ENCODE data around the gene CELF2.

CELF2 gene

GRCh38 chr10:11224321-11224720 is 206.6 kb downstream of the CELF2 start:
- no peak for TF ChIP-seq CTCF (IDR thresholded peaks at IDR 0.05)

DNA sequence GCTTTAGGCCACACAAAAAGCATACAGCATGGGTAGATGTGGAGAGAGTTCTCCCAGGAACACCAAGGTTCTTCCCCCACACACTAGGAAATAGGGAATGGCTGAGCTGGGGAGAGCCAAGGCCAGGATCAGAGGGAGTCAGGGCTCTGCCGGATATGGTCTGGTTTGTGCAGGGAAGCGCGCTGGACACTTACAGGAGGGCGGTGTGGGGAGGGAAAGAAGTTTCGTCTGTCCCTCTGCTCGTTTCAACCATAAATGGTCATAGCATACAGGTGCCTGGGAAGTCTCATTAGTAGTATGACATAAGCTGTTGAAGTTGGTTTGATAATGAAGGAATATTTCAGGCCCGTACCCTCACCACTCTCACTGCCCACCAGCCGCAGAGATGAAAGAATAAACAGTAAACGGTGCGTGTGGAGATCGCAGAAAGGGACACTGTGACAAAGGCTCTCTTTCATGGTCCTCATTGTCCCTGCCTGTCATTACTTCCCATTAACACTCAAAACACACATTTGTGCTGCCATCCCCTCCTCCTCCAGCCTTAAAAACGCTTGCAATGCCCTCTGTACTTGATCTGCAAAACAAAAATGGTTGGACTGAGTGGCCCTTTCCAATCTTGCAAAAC is 207.2 kb downstream of the CELF2 start:
- no peak for TF ChIP-seq CTCF (IDR thresholded peaks at IDR 0.05)

- no peak for TF ChIP-seq CTCF (IDR thresholded peaks at IDR 0.05)
These were observed 208.3 kb downstream of the CELF2 start for GRCh38 chr10:11225935-11226334.

GRCh38 chr10:11227103-11227502 is 209.4 kb downstream of the CELF2 start:
- no peak for TF ChIP-seq CTCF (IDR thresholded peaks at IDR 0.05)

- no peak for TF ChIP-seq CTCF (IDR thresholded peaks at IDR 0.05)
These were observed 212.2 kb downstream of the CELF2 start for GRCh38 chr10:11229893-11230292.

DNA sequence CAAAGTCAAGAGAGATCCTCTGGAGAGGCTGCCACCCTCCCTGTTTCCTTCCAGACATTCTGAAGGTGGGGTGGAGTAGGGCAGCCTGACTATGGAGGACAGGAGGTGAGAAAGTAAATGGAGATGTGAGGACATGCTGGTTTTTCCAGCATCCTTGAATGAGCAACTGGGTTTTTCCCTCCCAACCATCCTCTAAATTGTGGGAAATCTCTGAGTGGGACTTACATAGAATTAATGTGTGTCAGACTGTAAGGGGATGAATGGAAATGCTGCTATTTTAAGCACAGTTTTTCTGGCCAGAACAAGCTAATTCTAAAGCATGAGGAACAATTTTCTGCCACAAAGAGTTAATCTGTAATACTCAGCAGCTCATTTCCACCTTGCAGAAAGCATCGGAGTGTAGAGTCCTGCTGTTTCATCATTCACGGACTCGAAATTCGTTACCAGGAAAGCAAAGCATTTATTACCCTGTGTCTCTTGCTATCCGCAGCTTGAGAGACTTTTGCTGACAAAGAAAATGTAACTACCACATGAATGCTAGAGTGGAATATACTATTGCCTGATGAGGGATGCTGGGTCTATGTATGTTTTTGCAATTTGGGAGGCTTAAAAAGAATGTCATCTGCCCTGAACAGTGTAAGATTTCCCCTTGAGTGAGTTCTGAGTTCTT is 213.0 kb downstream of the CELF2 start:
- TF ChIP-seq CTCF (IDR thresholded peaks at IDR 0.05), result no peak

DNA sequence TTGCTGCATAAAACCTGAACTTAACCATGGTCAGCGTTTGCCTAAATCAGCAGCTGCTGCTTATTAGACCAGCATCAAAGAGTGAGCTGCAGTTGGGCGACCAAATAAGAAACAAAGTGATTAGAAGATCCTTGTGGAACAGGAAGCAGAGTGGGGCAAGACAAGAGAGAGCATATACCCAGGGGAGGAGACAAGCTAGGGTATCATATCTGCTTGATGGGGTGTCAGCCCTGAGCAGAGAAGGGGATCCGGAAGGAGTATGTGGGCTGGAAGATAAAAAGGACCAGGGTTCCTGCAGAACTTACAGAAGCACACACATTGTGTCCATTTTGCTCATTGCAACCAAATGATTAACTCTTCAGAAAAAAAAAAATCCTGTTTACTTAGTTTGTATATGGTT is 213.6 kb downstream of the CELF2 start:
- no peak for TF ChIP-seq CTCF (IDR thresholded peaks at IDR 0.05)

Data from LNCAP (cell line).